GM20431 (cell line): ENCODE data around the gene RAPGEF3.

Experiments
- in situ Hi-C: fragments of 300-500 bp; cut with MseI, MboI; formaldehyde crosslinking; loops from one replicate; pipeline ENCODE4 v1.15.0; 2020; ENCODE audit warnings: low sequenced_read_pairs; ENCODE audit not compliant: unreplicated experiment

Gene RAPGEF3

DNA sequence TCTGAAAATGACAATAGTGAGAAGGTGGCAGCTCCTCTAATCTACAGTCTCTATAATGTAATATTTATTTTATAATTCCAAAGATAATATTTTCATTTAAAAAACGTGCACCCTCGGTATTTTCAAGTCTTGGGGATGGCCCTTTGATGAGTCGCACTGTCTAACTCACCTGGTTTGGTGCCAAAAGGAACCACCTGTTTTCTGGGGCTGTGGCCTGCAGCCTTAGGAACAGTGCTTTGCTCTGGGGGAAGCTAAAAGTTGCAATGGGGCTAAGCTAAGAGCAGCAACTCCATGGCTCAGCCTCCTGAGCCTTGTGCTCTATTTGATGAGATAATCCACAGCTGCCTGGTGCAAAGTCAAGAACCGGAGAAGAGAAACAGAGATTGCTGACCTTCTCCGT, 27.0 kb downstream of the RAPGEF3 start:
- in situ Hi-C loops: no loop called here

DNA sequence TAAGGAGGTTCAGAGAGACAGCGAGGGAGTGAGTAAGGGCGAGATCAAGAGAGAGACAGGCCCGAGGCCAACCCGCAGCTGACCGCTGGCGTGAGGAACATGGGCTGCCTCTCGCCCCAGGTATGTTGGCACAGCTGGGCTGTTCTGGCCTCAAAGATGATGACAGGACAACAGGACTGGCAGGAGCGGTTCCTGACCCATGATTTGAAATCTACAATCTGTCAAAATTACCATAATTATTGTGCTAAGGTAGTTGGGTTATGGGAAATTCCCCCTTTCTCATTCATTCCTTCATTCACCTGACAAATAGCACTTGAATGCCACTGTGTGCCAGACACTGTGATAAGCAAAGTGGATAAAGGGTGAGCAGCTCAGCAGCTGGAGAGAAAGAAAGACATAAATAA, 28.3 kb downstream of the RAPGEF3 start:
- in situ Hi-C loops: no loop called here

DNA sequence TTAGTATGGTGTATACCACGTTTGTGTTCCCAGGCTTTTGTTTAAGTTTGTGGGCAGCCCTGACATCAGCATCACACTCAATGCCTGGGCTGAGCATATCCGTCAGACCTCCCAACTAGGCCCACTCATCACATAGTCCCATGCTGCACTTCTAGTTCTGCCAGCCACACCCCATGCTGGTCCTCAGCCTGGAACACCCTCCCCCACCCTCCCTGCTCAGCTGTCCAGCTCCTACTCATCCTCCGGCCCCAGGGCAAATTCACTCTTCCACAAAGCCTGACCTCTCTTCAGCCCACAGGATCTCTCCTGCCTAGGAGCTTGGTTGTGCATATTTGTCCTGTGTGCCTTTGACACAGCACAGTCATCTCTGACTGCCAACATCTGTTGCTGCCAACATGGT, 29.4 kb downstream of the RAPGEF3 start:
- in situ Hi-C loops: no loop called here

DNA sequence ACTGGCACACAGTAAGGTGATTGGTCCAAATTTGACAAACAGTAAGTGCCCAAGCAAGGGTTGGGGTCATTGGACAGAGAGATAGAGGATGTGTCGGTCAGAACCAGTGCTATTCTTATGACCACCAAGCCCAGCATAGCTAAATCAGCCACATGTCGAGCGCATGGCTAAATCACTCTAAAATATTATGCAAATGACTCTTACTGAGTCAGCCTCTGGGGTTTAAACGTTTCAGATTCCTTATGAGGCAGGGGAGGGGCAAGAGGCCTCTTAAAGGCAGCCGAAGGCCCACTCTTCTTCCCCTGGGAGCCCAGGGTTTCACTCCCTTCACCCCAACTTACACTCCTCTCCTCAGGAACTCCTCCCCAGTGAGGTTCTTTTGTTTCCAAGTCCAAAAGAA, 32.8 kb downstream of the RAPGEF3 start:
- in situ Hi-C loops: no loop called here

DNA sequence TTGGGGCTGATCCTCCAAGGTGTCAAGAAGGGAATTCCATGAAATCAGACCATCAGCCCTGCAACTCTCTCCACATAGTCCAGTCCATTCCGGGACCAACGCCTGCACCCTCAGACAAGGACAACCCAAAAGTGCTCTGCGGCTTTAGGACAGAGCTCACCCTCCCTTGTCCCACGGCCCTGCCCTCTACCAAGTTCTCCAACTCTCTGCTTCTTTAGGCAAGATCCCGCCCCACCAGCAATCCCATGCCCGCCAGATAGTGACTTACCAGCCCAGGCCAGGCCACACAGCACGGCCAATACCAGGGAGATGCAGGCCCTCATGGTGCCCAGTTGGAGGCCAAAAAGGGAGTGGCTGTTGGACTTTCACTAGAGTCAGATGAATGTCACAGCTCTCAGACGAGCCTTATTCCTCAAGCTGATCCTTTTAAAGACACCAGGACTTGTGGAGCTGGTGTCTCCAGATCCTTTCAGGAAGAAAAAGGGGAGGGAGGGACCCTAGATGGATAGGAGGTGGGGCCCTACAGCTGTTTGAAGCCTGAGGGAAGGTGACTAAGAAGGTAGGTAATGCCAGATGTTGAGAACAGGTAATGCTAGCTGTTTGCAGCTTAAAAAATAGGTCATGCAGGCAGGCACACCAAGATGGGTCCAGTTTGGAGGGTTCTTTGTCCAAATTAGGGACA, 33.4 kb downstream of the RAPGEF3 start, which contains the start of gene ENDOU:
Gene ENDOU, minus strand, starts transcription at position 400 of the 682 bp plus-strand sequence. Its CDS starts 77 bp downstream, at position 323.
- in situ Hi-C loops: no loop called here

DNA sequence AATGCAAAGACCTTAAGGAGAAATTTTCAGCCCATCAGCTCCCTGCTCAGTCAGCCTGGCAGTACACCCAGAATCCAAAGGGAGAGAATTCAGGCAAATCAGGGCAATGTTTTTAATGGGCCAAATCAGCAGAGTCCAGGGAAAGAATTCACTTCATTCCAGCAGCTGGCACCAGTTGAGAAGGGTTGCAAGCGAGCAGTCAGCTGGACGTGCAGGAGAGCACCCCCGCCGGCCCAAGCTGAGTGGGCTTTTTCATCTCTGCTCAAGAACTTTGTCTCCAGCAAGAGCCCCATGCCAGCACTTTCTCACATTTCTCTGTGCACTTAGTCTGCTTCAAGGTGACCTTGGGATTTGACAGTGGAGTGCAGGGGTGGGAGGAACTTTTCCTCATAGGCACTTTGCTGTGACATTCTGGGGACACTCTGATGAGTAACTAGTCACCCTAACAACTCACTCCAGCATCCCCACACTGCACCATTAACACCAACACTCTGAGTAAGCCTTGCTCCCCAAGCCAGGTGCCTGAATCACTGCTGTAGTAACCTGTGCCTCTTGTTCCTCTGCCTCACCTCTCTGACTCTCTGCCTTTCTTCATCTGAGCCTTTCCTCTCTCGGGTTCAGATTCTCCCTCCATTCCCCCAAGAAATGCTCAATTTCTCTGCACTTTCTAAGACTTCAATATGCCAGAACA, 35.6 kb downstream of the RAPGEF3 start:
- in situ Hi-C loops: no loop called here

DNA sequence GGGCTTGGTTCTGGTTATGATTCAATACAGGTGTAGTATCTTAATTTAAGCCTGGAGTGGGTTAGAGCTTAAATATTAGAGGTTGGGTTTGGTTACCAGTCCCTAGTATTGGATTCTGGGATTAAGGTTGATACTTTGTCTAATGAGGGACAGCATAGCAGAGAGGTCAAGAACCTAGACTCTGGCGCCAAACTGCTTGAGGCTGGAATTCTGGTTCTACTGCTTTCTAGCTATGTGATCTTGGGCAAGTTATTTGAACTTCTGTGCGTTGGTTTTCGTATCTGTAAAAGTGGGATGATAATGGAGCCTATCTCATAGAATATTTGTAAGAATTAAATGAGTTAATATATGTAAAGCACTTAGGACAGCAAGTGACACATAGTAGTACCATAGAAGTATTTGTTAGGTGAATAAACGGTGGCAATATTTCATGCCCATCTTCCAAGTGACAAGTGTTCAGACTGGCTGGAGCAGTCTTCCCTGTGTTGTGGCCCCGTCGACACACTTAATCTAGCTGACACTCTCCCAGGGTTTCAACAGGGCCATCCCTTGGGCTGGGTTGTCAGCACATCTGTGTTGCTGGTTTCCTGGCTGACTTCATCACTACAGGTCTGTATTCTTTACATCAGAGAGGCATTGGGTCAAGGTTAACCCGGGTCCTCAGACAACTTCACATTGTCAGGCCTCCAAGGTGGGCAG, 36.4 kb downstream of the RAPGEF3 start:
- in situ Hi-C loops: no loop called here

DNA sequence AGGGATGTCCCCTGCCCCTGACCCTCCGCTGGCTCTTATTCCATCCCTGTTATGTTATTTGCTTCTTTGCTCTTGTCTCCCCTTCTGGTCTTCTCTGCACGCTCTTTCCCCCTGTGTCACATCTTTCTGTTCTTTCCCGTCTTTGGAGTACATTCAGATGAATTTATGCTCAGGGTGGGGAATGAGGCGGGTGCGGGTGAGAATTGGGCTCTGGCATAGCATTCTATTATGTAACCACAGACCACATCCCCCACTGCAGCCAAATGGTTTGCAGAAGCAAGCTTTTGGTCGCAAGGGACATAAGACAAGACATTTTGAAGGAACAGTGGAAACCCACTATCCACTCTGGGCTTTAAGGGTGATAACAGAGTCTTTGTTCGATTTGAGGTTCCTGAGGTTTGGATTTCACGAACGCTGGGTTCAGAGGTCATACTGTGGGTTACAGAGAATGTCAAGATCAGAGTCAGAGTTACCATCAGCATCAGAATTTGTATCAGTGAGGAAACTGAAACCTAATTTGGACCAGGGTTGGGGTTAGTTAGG, 37.2 kb downstream of the RAPGEF3 start:
- in situ Hi-C loops: no loop called here

DNA sequence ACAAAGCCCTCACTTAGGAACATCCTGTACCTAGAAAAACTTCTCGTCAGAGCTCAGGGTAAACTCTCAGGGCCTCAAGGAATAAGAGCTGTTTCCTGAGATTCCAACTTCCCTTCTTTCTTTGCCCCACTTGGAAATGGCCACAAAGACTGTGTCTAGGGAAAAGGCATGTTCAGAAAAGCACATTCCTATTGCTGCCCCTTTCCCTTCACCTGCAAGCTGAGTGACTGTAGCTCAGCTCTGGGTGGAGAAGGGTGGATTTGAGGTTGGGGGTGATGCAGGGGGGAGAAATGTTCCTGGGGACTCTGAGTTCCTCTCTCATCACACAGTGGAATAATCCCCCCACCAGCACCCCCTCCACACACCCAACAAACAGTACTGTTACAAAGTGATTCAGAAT, 40.1 kb downstream of the RAPGEF3 start:
- in situ Hi-C loops: loop anchor here (10.0 kb wide), 1 partner anchor 46 kb away; no protein-coding TSS in a partner anchor

DNA sequence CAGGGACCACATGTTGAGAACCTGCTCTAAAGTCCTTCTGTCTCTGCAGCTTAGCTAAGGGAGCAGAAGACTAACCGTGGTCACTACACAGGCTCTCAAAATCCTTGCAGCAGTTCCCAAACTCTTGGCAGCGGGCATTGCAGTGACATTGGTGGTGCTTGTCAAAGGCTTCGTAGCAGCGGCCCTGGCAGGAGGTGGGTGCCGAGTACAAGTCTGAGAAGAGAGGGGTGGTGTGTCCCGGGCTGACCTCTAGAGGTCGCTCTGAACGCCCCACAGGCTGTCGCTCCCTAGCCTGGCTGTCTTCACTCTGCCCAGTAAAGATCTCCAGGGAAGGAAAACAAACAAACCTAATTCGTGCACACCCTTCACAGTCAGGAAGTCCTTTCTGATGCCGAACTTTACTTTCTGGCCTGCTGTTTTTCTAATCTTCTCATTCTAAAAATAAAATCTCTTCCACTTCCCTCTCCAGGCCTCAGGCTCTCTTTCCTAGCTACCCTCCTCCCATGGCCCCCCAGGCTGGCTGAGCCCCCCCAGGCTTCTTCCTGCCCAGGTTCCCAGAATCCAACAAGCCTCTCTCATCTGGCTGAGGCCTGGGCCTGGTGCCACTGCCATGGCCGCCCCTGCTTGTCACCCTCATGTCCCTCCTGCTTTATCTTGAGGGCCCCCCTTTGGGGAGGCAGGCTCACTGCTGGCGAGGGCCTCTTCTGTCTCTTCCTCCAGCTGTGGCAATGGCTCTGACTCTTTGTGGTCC, 41.1 kb downstream of the RAPGEF3 start:
- in situ Hi-C loops: loop anchor here (10.0 kb wide), 1 partner anchor 47 kb away; no protein-coding TSS in a partner anchor

DNA sequence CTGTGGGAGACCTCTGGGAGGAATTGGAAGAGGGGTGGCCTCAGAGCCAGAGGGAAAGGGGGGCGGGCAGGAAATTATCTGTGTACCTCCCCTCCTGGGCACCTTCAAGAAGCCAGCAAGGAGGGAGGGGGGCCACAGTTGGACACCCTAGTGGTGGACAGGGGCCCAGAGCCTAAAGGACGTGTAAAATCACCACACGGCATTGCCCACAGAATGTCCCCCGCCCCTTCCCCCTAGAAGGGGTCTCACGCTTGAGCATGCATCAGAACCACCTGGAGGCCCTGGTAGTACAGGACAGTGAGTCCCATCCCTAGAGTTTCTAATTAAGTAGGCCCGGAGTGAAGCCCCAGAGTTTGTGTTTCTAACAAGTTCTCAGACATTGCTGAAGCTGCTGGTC, 41.6 kb downstream of the RAPGEF3 start:
- in situ Hi-C loops: loop anchor here (10.0 kb wide), 1 partner anchor 48 kb away; no protein-coding TSS in a partner anchor

DNA sequence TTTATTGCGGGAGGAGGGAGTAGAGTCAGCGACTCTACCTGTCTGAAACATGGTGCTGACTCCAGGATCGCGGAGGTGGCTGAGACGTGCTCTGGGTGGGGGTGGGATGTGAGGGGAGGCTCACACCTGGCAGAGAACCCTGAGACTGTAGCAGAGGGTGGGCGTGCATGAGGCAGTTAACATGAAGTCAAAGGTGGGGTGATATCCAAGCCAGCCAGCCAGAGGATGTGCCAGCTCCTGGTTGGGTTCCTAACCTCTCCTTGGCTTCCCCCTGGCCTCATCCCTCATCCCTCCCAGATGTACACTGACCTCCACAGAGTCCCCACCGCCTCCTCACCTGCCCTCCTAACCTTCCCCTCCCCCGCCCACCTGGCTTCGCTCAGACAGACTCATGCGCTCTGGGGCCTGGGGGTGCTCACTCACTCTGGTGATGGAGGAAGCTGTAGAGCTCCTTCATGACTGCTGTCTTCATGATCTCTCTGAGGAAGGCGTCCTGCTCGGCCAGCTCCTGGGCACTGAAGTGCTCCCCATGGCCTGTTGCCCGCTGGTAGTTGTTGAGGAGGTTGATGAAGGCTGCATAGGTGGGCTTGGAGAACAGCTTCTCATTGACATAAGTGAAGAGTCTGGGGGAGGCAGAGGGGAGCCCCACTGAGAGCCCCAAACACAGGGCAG, 42.7 kb downstream of the RAPGEF3 start:
- in situ Hi-C loops: loop anchor here (10.0 kb wide), 1 partner anchor 49 kb away; no protein-coding TSS in a partner anchor

DNA sequence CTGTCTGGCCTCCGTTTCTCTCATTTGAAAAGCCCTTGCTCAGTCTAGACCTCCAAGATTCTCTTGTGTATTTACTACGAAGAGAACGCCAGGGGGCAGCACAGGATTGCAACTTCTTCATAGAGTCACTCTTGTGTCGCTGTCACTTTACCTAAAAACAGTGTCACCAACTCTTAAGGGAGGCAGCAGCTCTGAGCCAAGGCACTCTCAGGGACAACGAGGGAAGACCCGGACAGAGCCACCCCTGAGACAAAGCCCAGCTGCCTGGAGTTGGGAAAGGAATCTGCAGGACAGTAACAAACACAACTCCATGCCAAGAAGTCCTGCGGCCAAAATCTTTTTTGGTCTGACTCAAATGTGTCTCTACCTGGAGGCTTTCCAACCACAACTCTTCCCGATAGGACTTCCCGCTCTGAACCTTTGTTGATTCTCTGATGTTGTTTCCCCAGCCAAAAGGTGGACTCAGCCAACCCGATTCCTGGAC, 43.2 kb downstream of the RAPGEF3 start:
- in situ Hi-C loops: loop anchor here (10.0 kb wide), 1 partner anchor 49 kb away; no protein-coding TSS in a partner anchor

DNA sequence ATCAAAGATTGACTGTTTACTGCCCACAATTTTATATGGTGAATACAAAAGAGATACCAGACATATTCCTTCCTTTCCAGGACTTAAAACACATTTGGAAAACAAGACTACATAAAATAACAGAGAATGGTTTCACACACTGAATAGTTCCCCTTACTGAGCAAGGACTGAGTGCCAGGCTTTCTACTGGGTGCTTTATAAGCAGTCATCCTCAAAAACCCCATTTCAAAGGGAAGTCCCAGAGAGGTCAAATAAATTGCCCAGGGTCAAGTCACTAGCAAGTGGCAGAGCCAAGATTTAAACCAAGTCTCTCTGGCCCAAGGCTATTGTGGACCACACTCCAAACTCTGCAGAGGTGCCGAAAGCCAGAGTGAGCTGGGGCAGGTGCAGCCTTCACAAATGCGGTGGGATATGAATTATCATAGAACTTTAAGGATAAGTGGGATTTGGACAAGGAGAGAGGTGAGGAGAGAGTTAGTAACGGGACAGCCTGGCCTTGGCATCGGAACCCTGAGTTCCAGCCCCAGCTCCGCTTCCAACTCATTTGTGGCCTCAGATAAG, 43.8 kb downstream of the RAPGEF3 start:
- in situ Hi-C loops: loop anchor here (10.0 kb wide), 1 partner anchor 50 kb away; no protein-coding TSS in a partner anchor

DNA sequence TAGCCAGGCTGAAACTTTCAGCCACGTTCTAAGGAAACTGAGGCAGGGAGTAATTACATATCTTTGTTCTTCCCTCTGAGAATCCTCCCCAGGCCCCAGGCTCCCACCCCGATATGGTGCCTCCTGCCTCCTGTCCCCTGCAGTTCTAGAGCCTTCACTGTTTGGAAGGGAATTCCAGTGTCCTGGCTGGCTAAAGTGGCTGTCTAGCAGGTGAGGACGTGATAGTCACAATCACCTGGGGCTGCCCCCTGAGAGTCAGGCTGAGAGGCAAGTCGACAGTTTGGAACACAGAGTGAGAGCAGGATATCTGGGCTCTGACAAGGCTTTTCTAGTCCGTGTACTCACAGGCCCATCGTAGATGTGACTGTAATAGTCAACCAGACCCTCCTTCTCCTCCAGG, 46.5 kb downstream of the RAPGEF3 start:
- in situ Hi-C loops: loop anchor here (10.0 kb wide), 1 partner anchor 53 kb away; no protein-coding TSS in a partner anchor

DNA sequence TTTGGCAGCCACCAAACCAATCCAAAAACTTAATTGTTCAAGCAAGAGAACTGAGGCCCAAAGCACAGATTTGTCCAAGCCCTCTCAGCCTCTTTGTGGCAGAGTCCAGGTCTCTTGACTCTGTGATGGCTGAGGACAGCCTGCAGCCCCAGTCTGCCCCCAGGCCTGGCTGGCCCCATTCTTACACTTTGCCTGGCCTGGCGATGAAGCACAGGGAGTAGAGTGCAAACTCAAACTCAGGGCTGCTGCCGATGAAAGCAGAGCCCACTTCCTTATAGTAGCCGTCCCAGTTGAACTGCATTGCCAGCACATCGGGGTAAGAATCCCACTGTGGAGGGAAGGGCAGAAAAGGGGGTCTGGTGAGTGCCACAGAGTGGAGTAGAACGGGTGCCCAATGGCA, 47.2 kb downstream of the RAPGEF3 start:
- in situ Hi-C loops: loop anchor here (10.0 kb wide), 1 partner anchor 53 kb away; no protein-coding TSS in a partner anchor

DNA sequence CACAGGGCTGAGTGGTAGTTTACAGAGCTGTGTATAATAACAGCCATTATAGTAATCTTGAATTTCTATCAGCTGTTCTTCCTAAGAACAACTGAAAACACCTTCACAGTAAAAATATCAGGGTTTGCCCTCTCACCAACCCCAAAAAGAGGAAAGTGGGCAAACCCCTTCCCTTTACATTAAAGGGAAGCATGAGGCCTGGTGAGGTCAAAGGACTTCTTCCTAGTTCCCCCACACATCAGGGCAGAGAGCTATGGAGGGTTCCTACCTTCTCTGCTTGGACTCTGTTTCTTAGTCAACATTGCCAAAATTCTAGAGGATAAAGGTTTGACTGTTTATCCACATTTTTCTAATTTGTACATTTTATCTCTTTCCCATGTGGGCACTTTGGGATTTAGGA, 48.4 kb downstream of the RAPGEF3 start:
- in situ Hi-C loops: loop anchor here (10.0 kb wide), 1 partner anchor 55 kb away; no protein-coding TSS in a partner anchor

DNA sequence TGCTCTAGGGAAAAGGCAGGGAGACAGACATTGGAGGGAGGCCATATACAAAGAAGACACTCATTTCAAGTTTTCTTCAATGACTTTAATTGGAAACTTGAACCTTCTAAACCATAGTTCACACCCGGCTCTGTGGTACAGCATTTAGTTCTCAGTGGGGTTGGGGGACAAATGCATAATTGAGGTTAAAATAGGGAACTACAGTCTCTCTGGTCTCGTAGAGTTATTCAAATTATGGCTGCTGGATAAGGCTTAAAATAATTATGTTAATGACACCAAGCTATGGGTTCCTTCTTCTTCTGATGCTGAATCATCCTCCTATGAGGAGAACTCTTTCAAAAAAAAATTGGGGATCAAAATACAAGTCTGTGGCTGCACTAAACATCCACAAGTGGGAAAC, 49.0 kb downstream of the RAPGEF3 start:
- in situ Hi-C loops: loop anchor here (10.0 kb wide), 1 partner anchor 55 kb away; no protein-coding TSS in a partner anchor
